ENCODE data around the gene TCF7. TPM values are rescaled to one million over a fixed set of nuclear protein-coding genes. Genes with fewer than 3 reads are reported as not detected.
A peak's percentile ranks its signal among the peaks of the same experiment; 100 is the strongest.

The TCF7 gene
- total and polyA plus RNA-seq, 2 of the 13 experiments (the other 11 are each of a cell fraction or from before 2014, with no cell fraction given) = 6.3 to 6.8 TPM

- TF ChIP-seq ZNF512B (CRISPR knock-in tag; IDR thresholded peaks at IDR 0.05; ENCODE audit: borderline replicate concordance) = no peak
- TF ChIP-seq ZNF740 (CRISPR knock-in tag; IDR thresholded peaks at IDR 0.05) = 0 out of 2 replicates have a peak, but pooled peaks have one; percentile 44
- peak; percentile 90; the same call in 1 of the 2 replicates for TF ChIP-seq KDM2A (CRISPR knock-in tag; IDR thresholded peaks at IDR 0.05; ENCODE audit: borderline replicate concordance, low read depth)
- peak; percentile 84; the same call in 1 of the 2 replicates for TF ChIP-seq POLR2AphosphoS2 (IDR thresholded peaks at IDR 0.05; ENCODE audit: low read depth, low read length)
- 0 out of 2 replicates have a peak, but pooled peaks have one; percentile 40 for TF ChIP-seq MIER3 (CRISPR knock-in tag; IDR thresholded peaks at IDR 0.05; ENCODE audit: borderline replicate concordance)
- TF ChIP-seq SP5 (CRISPR knock-in tag; IDR thresholded peaks at IDR 0.05; ENCODE audit: borderline replicate concordance, low read depth) = 0 out of 2 replicates have a peak, but pooled peaks have one; percentile 50
- no peak for TF ChIP-seq SUZ12 (IDR thresholded peaks at IDR 0.05; ENCODE audit: low read depth, low read length)
- TF ChIP-seq PAF1 (CRISPR knock-in tag; IDR thresholded peaks at IDR 0.05) = no peak
- TF ChIP-seq NFATC3 (CRISPR knock-in tag; IDR thresholded peaks at IDR 0.05) = peak; percentile 51; the same call in 1 of the 2 replicates
- TF ChIP-seq ZNF790 (CRISPR knock-in tag; IDR thresholded peaks at IDR 0.05; ENCODE audit: borderline replicate concordance) = no peak
- TF ChIP-seq ZNF672 (CRISPR knock-in tag; IDR thresholded peaks at IDR 0.05) = no peak
- peak; percentile 47; the same call in 1 of the 2 replicates for TF ChIP-seq BRD4 (CRISPR knock-in tag; IDR thresholded peaks at IDR 0.05)
- TF ChIP-seq ZNF496 (CRISPR knock-in tag; IDR thresholded peaks at IDR 0.05; ENCODE audit: insufficient replicate concordance) = no peak
- TF ChIP-seq ZKSCAN5 (CRISPR knock-in tag; IDR thresholded peaks at IDR 0.05) = no peak
- peak; percentile 86 for TF ChIP-seq TOPORS (CRISPR knock-in tag; IDR thresholded peaks at IDR 0.05)
- TF ChIP-seq ZNF850 (CRISPR knock-in tag; conservative IDR thresholded peaks at IDR 0.05) = peak; percentile 89; the same call in 1 of the 2 replicates
- no peak for TF ChIP-seq PRPF4 (IDR thresholded peaks at IDR 0.05; ENCODE audit: low read depth, low read length, poor library complexity, severe bottlenecking)
- TF ChIP-seq PRDM15 (CRISPR knock-in tag; IDR thresholded peaks at IDR 0.05) = peak; percentile 57; the same call in 1 of the 2 replicates
- TF ChIP-seq ARNTL (CRISPR knock-in tag; IDR thresholded peaks at IDR 0.05) = peak; percentile 63
- TF ChIP-seq ATF4 (CRISPR knock-in tag; IDR thresholded peaks at IDR 0.05) = no peak; a peak in 1 of 4 replicates
- TF ChIP-seq ZNF782 (CRISPR knock-in tag; IDR thresholded peaks at IDR 0.05; ENCODE audit: borderline replicate concordance) = peak; percentile 84; the same call in 1 of the 2 replicates
Observed at GRCh38 chr5:134176511-134177368, 62.3 kb downstream of the TCF7 start, which contains the start of gene SKP1 (continued).

Measured in HepG2 (cell line).